ENCODE data around the gene ZNF688.

The ZNF688 gene

DNA sequence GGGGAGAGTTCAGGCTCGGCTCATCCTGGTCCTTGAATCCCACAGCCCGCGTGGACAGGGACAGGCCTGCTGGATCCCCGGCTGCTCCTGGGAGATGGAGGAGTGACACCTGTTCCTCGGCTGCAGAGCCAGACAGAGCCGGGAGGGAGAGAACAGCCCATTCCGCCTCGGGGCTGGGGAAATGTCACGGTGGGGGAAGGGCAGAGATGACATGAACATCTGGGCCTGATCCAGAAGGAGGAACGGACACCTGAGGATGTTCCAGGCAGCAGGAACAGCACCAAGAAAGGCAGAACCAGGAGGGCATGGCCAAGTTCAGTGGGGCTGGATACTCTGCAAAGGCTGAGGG is 15.4 kb downstream of the ZNF688 start:
- H3K4me3 ChIP-seq (ENCODE audit: low read depth, low read length): no peak overlapping the region
- TF ChIP-seq, protein P1, sequence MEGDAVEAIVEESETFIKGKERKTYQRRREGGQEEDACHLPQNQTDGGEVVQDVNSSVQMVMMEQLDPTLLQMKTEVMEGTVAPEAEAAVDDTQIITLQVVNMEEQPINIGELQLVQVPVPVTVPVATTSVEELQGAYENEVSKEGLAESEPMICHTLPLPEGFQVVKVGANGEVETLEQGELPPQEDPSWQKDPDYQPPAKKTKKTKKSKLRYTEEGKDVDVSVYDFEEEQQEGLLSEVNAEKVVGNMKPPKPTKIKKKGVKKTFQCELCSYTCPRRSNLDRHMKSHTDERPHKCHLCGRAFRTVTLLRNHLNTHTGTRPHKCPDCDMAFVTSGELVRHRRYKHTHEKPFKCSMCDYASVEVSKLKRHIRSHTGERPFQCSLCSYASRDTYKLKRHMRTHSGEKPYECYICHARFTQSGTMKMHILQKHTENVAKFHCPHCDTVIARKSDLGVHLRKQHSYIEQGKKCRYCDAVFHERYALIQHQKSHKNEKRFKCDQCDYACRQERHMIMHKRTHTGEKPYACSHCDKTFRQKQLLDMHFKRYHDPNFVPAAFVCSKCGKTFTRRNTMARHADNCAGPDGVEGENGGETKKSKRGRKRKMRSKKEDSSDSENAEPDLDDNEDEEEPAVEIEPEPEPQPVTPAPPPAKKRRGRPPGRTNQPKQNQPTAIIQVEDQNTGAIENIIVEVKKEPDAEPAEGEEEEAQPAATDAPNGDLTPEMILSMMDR (IDR thresholded peaks at IDR 0.05; ENCODE audit: insufficient read depth, low read depth, low read length, missing control alignments): no peak
- DNase-seq (ENCODE audit: low read depth): no peak

DNA sequence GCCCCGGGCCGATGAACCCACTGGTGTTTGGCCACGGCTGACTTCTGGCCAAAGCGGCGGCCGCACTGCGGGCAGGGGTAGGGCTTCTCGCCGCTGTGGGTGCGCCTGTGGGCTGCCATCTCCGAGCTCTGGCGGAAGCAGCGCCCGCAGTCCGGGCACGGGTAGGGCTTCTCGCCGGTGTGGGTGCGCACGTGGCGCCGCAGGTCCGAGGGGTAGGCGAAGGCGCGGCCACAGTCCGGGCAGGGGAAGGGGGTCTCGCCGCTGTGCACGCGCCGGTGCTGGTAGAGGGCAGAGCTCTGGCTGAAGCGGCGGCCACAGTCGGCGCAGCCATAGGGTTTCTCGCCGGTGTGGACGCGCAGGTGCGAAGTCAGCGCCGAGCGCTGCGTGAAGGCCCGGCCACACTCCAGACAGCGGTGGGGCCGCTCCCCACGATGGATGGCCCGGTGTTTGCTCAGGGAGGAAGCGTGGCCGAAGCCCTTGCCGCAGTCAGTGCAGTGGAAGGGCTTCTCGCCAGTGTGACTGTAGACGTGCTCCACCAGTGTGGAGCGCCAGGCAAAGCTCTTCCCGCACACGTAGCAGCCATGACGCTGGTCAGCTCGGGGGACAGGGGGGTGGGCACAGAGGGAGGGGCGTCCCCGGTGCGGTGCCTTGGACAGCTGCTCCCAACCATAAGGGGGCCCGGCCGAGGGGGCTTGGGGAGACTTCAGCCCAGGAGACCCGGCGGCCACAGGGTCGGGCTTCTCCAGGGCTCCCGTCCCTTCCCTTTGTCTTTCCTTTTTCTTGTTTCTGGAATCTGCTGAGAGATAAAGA is 16.0 kb downstream of the ZNF688 start:
- no peak overlapping the region for H3K4me3 ChIP-seq (ENCODE audit: low read depth, low read length)
- TF ChIP-seq, protein P1 (IDR thresholded peaks at IDR 0.05; ENCODE audit: insufficient read depth, low read depth, low read length, missing control alignments): no peak

DNA sequence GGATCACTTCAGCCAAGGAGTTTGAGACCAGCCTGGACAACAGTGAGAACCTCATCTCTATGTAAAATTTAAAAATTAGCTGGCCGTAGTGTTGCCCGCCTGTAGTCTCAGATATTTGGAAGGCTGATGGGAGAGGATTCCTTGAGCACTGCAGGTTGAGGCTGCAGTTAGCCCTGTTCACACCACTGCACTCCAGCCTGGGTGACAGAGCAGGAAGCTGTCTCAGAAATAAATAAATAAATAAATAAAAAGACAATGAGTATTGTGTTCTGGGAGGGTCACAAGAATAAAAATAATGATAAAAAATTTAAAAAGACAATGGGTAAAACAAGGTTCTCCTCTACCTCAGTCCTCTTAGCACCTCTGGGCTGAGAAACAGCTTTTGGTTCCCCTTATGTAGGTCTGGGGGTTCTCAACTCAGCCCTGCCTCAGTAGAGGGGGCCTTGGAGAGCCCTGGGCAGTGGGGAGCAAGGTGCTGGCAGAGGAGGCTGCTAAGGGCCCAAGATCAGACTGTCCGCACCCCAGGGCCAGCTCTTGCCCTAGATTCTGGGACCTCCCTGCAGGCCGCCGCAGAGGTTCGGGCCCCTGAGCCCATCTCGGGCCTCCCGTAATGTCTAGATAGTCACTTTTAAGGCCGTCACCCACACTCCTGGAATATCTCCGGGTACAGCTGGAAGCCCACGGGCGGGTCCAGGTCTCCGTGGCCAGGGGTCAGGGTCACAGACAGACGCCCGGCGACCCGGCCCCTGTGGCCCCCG is 16.8 kb downstream of the ZNF688 start:
- TF ChIP-seq, protein P1 (IDR thresholded peaks at IDR 0.05; ENCODE audit: insufficient read depth, low read depth, low read length, missing control alignments): no peak
- no peak for DNase-seq (ENCODE audit: low read depth)
- no peak overlapping the region for H3K4me3 ChIP-seq (ENCODE audit: low read depth, low read length)

More for the DNA sequence above, 16.0 kb downstream of the ZNF688 start:
- DNase-seq (ENCODE audit: low read depth): no peak

DNA sequence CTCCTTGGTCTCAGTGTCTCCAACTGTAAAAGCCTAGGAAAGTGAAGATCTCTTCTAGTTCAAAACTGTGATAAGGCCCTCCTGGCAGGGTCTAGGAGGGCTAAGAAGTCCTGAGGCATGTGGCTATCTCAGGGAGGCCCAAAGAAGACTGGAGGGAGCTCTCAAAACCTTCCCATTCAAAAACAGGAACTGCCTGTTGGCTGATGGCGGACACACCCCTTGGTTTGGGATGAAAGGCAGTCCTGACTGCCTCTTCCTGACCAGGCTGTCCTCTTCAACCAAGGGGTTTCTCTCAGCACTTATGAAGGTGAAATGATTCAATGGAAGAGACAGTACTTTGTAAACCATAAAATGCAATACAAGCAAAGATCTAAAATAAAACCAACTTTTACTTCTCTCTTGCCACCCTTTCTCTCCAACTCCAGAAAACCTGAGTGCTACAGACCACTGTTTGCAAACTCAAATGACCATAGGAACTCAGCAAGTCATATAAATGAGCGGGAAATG is 18.1 kb downstream of the ZNF688 start:
- DNase-seq (ENCODE audit: low read depth): no peak
- H3K4me3 ChIP-seq (ENCODE audit: low read depth, low read length): no peak overlapping the region
- TF ChIP-seq, protein P1 (IDR thresholded peaks at IDR 0.05; ENCODE audit: insufficient read depth, low read depth, low read length, missing control alignments): no peak

DNA sequence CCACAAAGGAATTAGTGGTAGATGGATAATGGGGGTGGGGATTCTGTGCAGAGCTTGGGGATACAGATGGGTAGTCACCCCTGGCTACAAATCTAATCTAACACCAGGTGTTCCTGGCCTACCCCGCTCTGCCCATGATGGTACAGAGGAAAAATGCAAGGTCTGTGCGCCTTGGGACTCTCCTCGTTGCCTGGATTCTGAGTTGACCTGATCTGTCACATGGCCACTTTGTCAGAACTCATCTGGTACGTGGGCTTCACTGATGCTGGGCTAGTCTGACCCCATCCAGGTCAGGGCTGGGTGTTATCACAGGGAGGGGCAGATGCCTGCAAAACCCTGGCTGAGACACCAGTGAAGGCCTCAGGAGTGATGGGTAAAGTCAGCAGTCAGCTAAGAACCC is 18.6 kb downstream of the ZNF688 start:
- DNase-seq (ENCODE audit: low read depth): no peak
- TF ChIP-seq, protein P1 (IDR thresholded peaks at IDR 0.05; ENCODE audit: insufficient read depth, low read depth, low read length, missing control alignments): no peak

DNA sequence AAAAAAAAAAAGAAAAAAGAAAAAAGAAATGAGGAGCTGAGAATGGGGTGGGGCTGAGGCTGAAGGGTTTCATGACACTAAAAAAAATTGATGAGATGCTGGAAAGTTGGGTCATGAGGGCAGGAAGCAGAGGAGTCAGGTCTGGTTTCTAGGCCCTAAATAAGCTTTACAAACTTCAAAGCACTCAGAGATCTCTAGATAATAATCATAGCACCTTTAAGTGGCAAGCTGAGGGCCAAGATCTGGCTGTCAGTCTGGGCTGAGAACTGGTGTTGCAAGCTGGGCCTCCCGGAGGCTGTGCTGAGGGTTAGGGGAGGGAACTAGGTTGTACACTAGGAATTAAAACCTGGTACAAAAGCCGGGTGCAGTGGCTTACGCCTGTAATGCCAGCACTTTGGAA is 19.7 kb downstream of the ZNF688 start:
- H3K4me3 ChIP-seq (ENCODE audit: low read depth, low read length): no peak overlapping the region
- DNase-seq (ENCODE audit: low read depth): no peak
- TF ChIP-seq, protein P1 (IDR thresholded peaks at IDR 0.05; ENCODE audit: insufficient read depth, low read depth, low read length, missing control alignments): no peak

More for the DNA sequence above, 18.6 kb downstream of the ZNF688 start:
- H3K4me3 ChIP-seq (ENCODE audit: low read depth, low read length): no peak overlapping the region
